ENCODE data around the gene EPC1.
"Not testable (repeated sequence)": the region's sequence is repeated elsewhere in the genome, so short reads cannot be mapped to it uniquely, and the experiment has no call there.

EPC1 gene, protein sequence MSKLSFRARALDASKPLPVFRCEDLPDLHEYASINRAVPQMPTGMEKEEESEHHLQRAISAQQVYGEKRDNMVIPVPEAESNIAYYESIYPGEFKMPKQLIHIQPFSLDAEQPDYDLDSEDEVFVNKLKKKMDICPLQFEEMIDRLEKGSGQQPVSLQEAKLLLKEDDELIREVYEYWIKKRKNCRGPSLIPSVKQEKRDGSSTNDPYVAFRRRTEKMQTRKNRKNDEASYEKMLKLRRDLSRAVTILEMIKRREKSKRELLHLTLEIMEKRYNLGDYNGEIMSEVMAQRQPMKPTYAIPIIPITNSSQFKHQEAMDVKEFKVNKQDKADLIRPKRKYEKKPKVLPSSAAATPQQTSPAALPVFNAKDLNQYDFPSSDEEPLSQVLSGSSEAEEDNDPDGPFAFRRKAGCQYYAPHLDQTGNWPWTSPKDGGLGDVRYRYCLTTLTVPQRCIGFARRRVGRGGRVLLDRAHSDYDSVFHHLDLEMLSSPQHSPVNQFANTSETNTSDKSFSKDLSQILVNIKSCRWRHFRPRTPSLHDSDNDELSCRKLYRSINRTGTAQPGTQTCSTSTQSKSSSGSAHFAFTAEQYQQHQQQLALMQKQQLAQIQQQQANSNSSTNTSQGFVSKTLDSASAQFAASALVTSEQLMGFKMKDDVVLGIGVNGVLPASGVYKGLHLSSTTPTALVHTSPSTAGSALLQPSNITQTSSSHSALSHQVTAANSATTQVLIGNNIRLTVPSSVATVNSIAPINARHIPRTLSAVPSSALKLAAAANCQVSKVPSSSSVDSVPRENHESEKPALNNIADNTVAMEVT

DNA sequence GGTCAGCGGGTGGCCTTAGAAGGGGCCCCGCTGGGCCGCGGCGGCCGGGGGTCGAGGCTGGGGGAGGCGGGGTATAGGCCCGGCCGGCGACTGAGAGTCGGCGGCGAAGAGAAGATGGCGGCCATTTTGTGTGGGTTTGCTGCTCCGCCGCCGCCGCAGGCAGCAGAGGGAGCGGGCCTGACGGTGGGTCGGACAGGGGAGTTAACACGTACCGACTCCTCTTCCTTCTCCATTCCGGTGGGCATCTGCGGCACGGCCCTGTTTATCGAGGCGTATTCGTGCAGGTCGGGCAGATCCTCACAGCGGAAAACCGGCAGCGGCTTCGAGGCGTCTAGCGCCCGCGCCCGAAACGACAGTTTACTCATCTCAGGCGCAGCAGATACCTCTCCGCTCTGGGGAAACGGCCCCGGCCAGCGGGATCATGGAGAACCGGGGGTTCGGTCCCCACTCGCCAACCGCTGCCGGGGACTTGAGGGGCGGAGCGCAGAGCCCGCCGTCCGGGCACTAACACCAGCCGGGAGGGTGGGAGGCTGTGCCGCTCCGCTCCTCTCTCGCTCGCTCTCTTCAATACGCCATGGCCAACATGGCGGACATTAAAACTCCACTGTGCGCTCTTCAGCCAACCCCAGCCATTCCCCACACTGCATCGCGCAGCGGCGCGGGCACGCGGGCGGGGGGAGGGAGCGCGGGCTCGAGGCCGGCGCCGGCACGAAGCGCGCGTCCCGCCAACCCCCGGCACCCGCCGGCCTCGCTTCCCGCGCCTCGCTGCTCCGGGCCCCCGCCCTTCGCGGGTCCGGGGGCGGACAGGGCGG lies at the start of gene EPC1:
Gene EPC1 (minus strand): TSS at position 608 of the 812 bp plus-strand sequence. CDS start 243 bp downstream, at position 365.
- no peaks in the 10 kb centered on the region for H3K27me3 ChIP-seq (ENCODE audit: control insufficient read depth, insufficient read depth, low read length)
- peaks cover 5% of the 10 kb centered on the region for H3K4me1 ChIP-seq (ENCODE audit: control insufficient read depth, insufficient read depth, low read length)
- peak within 1 kb of the TSS; percentile 100 for H3K9ac ChIP-seq (ENCODE audit: low read depth, low read length)
- H3K36me3 ChIP-seq (ENCODE audit: control insufficient read depth, insufficient read depth, low read length) = no peaks in the 10 kb centered on the region
- no peaks in the 10 kb centered on the region for H3K9me3 ChIP-seq (ENCODE audit: control insufficient read depth, insufficient read depth, low read length)
- peak within 1 kb of the TSS; percentile 96 for H3K4me3 ChIP-seq (ENCODE audit: low read depth, low read length)

DNA sequence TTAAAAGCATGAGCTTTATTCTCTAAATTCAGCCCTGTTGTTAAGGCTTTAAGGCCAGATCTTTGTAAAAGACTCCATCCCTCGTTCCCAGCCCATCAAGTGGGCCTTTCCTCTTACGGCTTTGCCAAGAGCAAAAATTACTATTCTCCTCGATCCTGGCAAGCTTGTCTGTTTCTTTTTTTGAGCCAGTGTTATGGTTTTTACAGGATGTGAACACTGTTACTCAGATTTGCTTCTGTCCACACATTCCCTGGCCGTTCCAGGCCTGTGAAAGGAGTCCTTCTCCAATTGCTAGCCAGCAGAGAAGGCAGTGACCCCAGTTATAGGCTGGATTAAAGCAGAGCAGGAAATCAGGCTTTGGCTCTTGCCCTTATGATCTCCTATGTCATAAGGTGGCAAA lies 47.0 kb upstream of the EPC1 start:
- H3K4me3 ChIP-seq (ENCODE audit: low read depth, low read length) = no peak overlapping the region
- no peaks in the 10 kb centered on the region for H3K9me3 ChIP-seq (ENCODE audit: control insufficient read depth, insufficient read depth, low read length)
- H3K27me3 ChIP-seq (ENCODE audit: control insufficient read depth, insufficient read depth, low read length) = no peaks in the 10 kb centered on the region
- H3K9ac ChIP-seq (ENCODE audit: low read depth, low read length) = no peak overlapping the region
- no peaks in the 10 kb centered on the region for H3K36me3 ChIP-seq (ENCODE audit: control insufficient read depth, insufficient read depth, low read length)
- no peaks in the 10 kb centered on the region for H3K4me1 ChIP-seq (ENCODE audit: control insufficient read depth, insufficient read depth, low read length)

- H3K36me3 ChIP-seq (ENCODE audit: control insufficient read depth, insufficient read depth, low read length); H3K4me3 ChIP-seq (ENCODE audit: low read depth, low read length); H3K4me1 ChIP-seq (ENCODE audit: control insufficient read depth, insufficient read depth, low read length): not testable (repeated sequence)
Measured at GRCh38 chr10:32392284-32392683, 45.3 kb upstream of the EPC1 start.

DNA sequence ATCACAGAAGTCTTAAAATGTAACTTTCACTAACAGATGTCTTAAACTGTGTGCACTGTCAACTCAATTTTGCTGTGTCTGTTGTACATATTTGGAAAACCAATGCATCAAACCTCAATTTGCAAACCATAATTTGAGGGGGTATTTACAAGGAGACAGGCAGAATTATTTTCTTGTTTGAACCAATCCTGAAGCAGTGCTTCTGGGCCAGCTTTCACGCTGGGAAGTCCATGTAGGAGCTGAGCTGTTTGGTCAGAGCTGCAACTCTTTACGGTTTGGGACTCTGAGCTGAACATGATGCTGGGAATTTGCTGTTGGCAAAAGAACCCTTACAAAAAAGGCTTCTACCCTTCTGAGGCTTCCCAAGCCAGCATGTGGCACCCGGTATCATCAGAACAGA lies 43.2 kb upstream of the EPC1 start:
- Histone ChIP-seq H3K36me3 (ENCODE audit: control insufficient read depth, insufficient read depth, low read length) (no peaks in the 10 kb centered on the region), H3K9ac (ENCODE audit: low read depth, low read length) (no peak overlapping the region), H3K27me3 (ENCODE audit: control insufficient read depth, insufficient read depth, low read length) (no peaks in the 10 kb centered on the region), H3K4me3 (ENCODE audit: low read depth, low read length) (no peak overlapping the region), H3K4me1 (ENCODE audit: control insufficient read depth, insufficient read depth, low read length) (no peaks in the 10 kb centered on the region), H3K9me3 (ENCODE audit: control insufficient read depth, insufficient read depth, low read length) (no peaks in the 10 kb centered on the region)

More at GRCh38 chr10:32392284-32392683, 45.3 kb upstream of the EPC1 start:
- H3K9ac ChIP-seq (ENCODE audit: low read depth, low read length); H3K27me3 ChIP-seq (ENCODE audit: control insufficient read depth, insufficient read depth, low read length); H3K9me3 ChIP-seq (ENCODE audit: control insufficient read depth, insufficient read depth, low read length): not testable (repeated sequence)

- Histone ChIP-seq H3K27me3 (ENCODE audit: control insufficient read depth, insufficient read depth, low read length) (no peaks in the 10 kb centered on the region), H3K36me3 (ENCODE audit: control insufficient read depth, insufficient read depth, low read length) (no peaks in the 10 kb centered on the region), H3K4me1 (ENCODE audit: control insufficient read depth, insufficient read depth, low read length) (no peaks in the 10 kb centered on the region)
Measured at GRCh38 chr10:32388258-32389027, 41.5 kb upstream of the EPC1 start.

GRCh38 chr10:32386623-32387260 lies 39.8 kb upstream of the EPC1 start:
- H3K4me3 ChIP-seq (ENCODE audit: low read depth, low read length) = no peak overlapping the region
- no peaks in the 10 kb centered on the region for H3K9me3 ChIP-seq (ENCODE audit: control insufficient read depth, insufficient read depth, low read length)
- H3K9ac ChIP-seq (ENCODE audit: low read depth, low read length) = no peak overlapping the region
- no peaks in the 10 kb centered on the region for H3K36me3 ChIP-seq (ENCODE audit: control insufficient read depth, insufficient read depth, low read length)
- H3K4me1 ChIP-seq (ENCODE audit: control insufficient read depth, insufficient read depth, low read length) = no peaks in the 10 kb centered on the region
- no peaks in the 10 kb centered on the region for H3K27me3 ChIP-seq (ENCODE audit: control insufficient read depth, insufficient read depth, low read length)

More at GRCh38 chr10:32388258-32389027, 41.5 kb upstream of the EPC1 start:
- Histone ChIP-seq H3K9ac (ENCODE audit: low read depth, low read length) (no peak overlapping the region), H3K9me3 (ENCODE audit: control insufficient read depth, insufficient read depth, low read length) (no peaks in the 10 kb centered on the region), H3K4me3 (ENCODE audit: low read depth, low read length) (no peak overlapping the region)

DNA sequence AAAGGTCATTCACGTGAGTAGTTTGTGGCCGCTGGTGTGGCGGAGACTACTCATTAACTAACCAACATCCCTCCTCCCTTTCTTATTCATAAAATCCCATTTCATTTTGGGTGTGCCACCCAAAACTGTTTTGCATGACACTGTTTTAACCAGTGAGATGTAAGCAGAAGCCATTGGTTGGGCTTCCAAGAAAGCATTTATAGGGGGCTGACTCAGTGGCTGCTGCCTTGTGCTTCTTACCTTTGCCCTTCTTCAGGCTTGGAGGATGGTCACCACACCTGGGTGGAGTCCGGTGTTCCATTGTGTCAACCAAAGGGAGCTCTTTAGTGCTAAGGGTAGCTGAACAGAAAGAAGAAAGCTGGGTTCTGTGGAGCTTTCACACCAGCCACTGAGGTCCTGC lies 37.2 kb upstream of the EPC1 start:
- Histone ChIP-seq H3K36me3 (ENCODE audit: control insufficient read depth, insufficient read depth, low read length) (no peaks in the 10 kb centered on the region), H3K4me1 (ENCODE audit: control insufficient read depth, insufficient read depth, low read length) (peaks cover 6% of the 10 kb centered on the region)

GRCh38 chr10:32381165-32381564 lies 34.2 kb upstream of the EPC1 start:
- no peak overlapping the region for H3K9ac ChIP-seq (ENCODE audit: low read depth, low read length)
- H3K4me1 ChIP-seq (ENCODE audit: control insufficient read depth, insufficient read depth, low read length) = peaks cover 6% of the 10 kb centered on the region
- no peaks in the 10 kb centered on the region for H3K36me3 ChIP-seq (ENCODE audit: control insufficient read depth, insufficient read depth, low read length)
- H3K27me3 ChIP-seq (ENCODE audit: control insufficient read depth, insufficient read depth, low read length) = no peaks in the 10 kb centered on the region
- H3K4me3 ChIP-seq (ENCODE audit: low read depth, low read length) = no peak overlapping the region
- no peaks in the 10 kb centered on the region for H3K9me3 ChIP-seq (ENCODE audit: control insufficient read depth, insufficient read depth, low read length)

More for the DNA sequence above, 37.2 kb upstream of the EPC1 start:
- Histone ChIP-seq H3K9ac (ENCODE audit: low read depth, low read length) (no peak overlapping the region), H3K9me3 (ENCODE audit: control insufficient read depth, insufficient read depth, low read length) (no peaks in the 10 kb centered on the region), H3K27me3 (ENCODE audit: control insufficient read depth, insufficient read depth, low read length) (no peaks in the 10 kb centered on the region), H3K4me3 (ENCODE audit: low read depth, low read length) (no peak overlapping the region)

GRCh38 chr10:32379950-32380551 lies 33.1 kb upstream of the EPC1 start:
- Histone ChIP-seq H3K9ac (ENCODE audit: low read depth, low read length) (no peak overlapping the region), H3K4me3 (ENCODE audit: low read depth, low read length) (peak overlapping the region; percentile 0), H3K36me3 (ENCODE audit: control insufficient read depth, insufficient read depth, low read length) (no peaks in the 10 kb centered on the region), H3K4me1 (ENCODE audit: control insufficient read depth, insufficient read depth, low read length) (peaks cover 6% of the 10 kb centered on the region), H3K27me3 (ENCODE audit: control insufficient read depth, insufficient read depth, low read length) (no peaks in the 10 kb centered on the region), H3K9me3 (ENCODE audit: control insufficient read depth, insufficient read depth, low read length) (no peaks in the 10 kb centered on the region)

GRCh38 chr10:32379318-32379949 lies 32.5 kb upstream of the EPC1 start:
- Histone ChIP-seq H3K27me3 (ENCODE audit: control insufficient read depth, insufficient read depth, low read length) (no peaks in the 10 kb centered on the region), H3K4me1 (ENCODE audit: control insufficient read depth, insufficient read depth, low read length) (peaks cover 6% of the 10 kb centered on the region), H3K36me3 (ENCODE audit: control insufficient read depth, insufficient read depth, low read length) (no peaks in the 10 kb centered on the region), H3K4me3 (ENCODE audit: low read depth, low read length) (peak overlapping the region; percentile 73), H3K9me3 (ENCODE audit: control insufficient read depth, insufficient read depth, low read length) (no peaks in the 10 kb centered on the region), H3K9ac (ENCODE audit: low read depth, low read length) (peak overlapping the region; percentile 51)
